ENCODE measurements around the gene PHC2.
A peak's percentile ranks its signal among the peaks of the same experiment; 100 is the strongest.

The PHC2 gene

GRCh38 chr1:33424610-33425009, 6.3 kb downstream of the PHC2 start:
- Histone ChIP-seq H3K9me3 (no peaks in the 10 kb centered on the region), H3K27me3 (ENCODE audit: low read depth) (no peaks in the 10 kb centered on the region), H3K4me1 (peaks cover 12% of the 10 kb centered on the region), H3K4me3 (no peak overlapping the region), H3K36me3 (replicated peaks) (no peaks in the 10 kb centered on the region)
- DNase-seq (ENCODE audit: low spot score in 2 of 2): no peak
- in situ Hi-C loops (cut with MboI; ENCODE audit: low sequenced_read_pairs): no loop called here

- no peaks in the 10 kb centered on the region for H3K36me3 ChIP-seq (replicated peaks)
- in situ Hi-C loops (cut with MboI; ENCODE audit: low sequenced_read_pairs): no loop called here
- no peaks in the 10 kb centered on the region for H3K27me3 ChIP-seq (ENCODE audit: low read depth)
- peaks cover 8% of the 10 kb centered on the region for H3K4me1 ChIP-seq
- H3K9me3 ChIP-seq: no peaks in the 10 kb centered on the region
- peak; percentile 30 to 89 for DNase-seq (ENCODE audit: low spot score in 2 of 2)
- H3K4me3 ChIP-seq: no peak overlapping the region
Measured at GRCh38 chr1:33424205-33424604, 6.7 kb downstream of the PHC2 start.

GRCh38 chr1:33420870-33421775, 9.8 kb downstream of the PHC2 start:
- no peaks in the 10 kb centered on the region for H3K36me3 ChIP-seq (replicated peaks)
- H3K27me3 ChIP-seq (ENCODE audit: low read depth): no peaks in the 10 kb centered on the region
- in situ Hi-C loops (cut with MboI; ENCODE audit: low sequenced_read_pairs): no loop called here
- H3K4me3 ChIP-seq: no peak overlapping the region
- DNase-seq (ENCODE audit: low spot score in 2 of 2): no peak
- H3K4me1 ChIP-seq: peaks cover 4% of the 10 kb centered on the region
- H3K9me3 ChIP-seq: no peaks in the 10 kb centered on the region; the same call in 1 of the 2 replicates

- Histone ChIP-seq H3K36me3 (replicated peaks) (no peaks in the 10 kb centered on the region), H3K27me3 (ENCODE audit: low read depth) (no peaks in the 10 kb centered on the region), H3K4me3 (no peak overlapping the region), H3K4me1 (no peaks in the 10 kb centered on the region; the same call in 1 of the 2 replicates), H3K9me3 (peaks cover 3% of the 10 kb centered on the region)
- in situ Hi-C loops (cut with MboI; ENCODE audit: low sequenced_read_pairs): no loop called here
- DNase-seq (ENCODE audit: low spot score in 2 of 2): no peak
Measured at GRCh38 chr1:33418811-33419210, 12.1 kb downstream of the PHC2 start.

GRCh38 chr1:33414879-33415278, 16.0 kb downstream of the PHC2 start:
- Histone ChIP-seq H3K9me3 (peaks cover 3% of the 10 kb centered on the region), H3K4me3 (no peak overlapping the region), H3K36me3 (replicated peaks) (no peaks in the 10 kb centered on the region), H3K4me1 (peaks cover 9% of the 10 kb centered on the region), H3K27me3 (ENCODE audit: low read depth) (no peaks in the 10 kb centered on the region)
- in situ Hi-C loops (cut with MboI; ENCODE audit: low sequenced_read_pairs): no loop called here
- no peak for DNase-seq (ENCODE audit: low spot score in 2 of 2)

- no peaks in the 10 kb centered on the region for H3K27me3 ChIP-seq (ENCODE audit: low read depth)
- in situ Hi-C loops (cut with MboI; ENCODE audit: low sequenced_read_pairs): no loop called here
- H3K4me3 ChIP-seq: no peak overlapping the region
- no peaks in the 10 kb centered on the region for H3K36me3 ChIP-seq (replicated peaks)
- H3K4me1 ChIP-seq: peaks cover 9% of the 10 kb centered on the region
- DNase-seq (ENCODE audit: low spot score in 2 of 2): peak in 1 of 2 experiments; percentile 19
- H3K9me3 ChIP-seq: no peaks in the 10 kb centered on the region
Measured at GRCh38 chr1:33410091-33410701, 20.7 kb downstream of the PHC2 start.

- H3K36me3 ChIP-seq (replicated peaks): no peaks in the 10 kb centered on the region
- no peaks in the 10 kb centered on the region for H3K27me3 ChIP-seq (ENCODE audit: low read depth)
- no peaks in the 10 kb centered on the region for H3K9me3 ChIP-seq
- no peak for DNase-seq (ENCODE audit: low spot score in 2 of 2)
- no peak overlapping the region for H3K4me3 ChIP-seq
- H3K4me1 ChIP-seq: peaks cover 9% of the 10 kb centered on the region
- in situ Hi-C loops (cut with MboI; ENCODE audit: low sequenced_read_pairs): no loop called here
Measured at GRCh38 chr1:33408093-33408436, 22.8 kb downstream of the PHC2 start.

GRCh38 chr1:33407352-33408092, 23.4 kb downstream of the PHC2 start:
- no peaks in the 10 kb centered on the region for H3K27me3 ChIP-seq (ENCODE audit: low read depth)
- no peak overlapping the region for H3K4me3 ChIP-seq
- H3K9me3 ChIP-seq: no peaks in the 10 kb centered on the region
- H3K36me3 ChIP-seq (replicated peaks): no peaks in the 10 kb centered on the region
- H3K4me1 ChIP-seq: peaks cover 9% of the 10 kb centered on the region
- in situ Hi-C loops (cut with MboI; ENCODE audit: low sequenced_read_pairs): no loop called here
- no peak for DNase-seq (ENCODE audit: low spot score in 2 of 2)

- H3K27me3 ChIP-seq (ENCODE audit: low read depth): no peaks in the 10 kb centered on the region
- no peak for DNase-seq (ENCODE audit: low spot score in 2 of 2)
- no peak overlapping the region for H3K4me3 ChIP-seq
- in situ Hi-C loops (cut with MboI; ENCODE audit: low sequenced_read_pairs): no loop called here
- H3K4me1 ChIP-seq: no peaks in the 10 kb centered on the region; the same call in 1 of the 2 replicates
- no peaks in the 10 kb centered on the region for H3K9me3 ChIP-seq
- no peaks in the 10 kb centered on the region for H3K36me3 ChIP-seq (replicated peaks)
Measured at GRCh38 chr1:33402206-33402605, 28.7 kb downstream of the PHC2 start.

GRCh38 chr1:33401471-33401870, 29.4 kb downstream of the PHC2 start:
- Histone ChIP-seq H3K27me3 (ENCODE audit: low read depth) (no peaks in the 10 kb centered on the region), H3K4me3 (no peak overlapping the region), H3K9me3 (no peaks in the 10 kb centered on the region), H3K36me3 (replicated peaks) (no peaks in the 10 kb centered on the region), H3K4me1 (no peaks in the 10 kb centered on the region; the same call in 1 of the 2 replicates)
- in situ Hi-C loops (cut with MboI; ENCODE audit: low sequenced_read_pairs): no loop called here
- no peak for DNase-seq (ENCODE audit: low spot score in 2 of 2)

GRCh38 chr1:33400153-33400911, 30.6 kb downstream of the PHC2 start:
- Histone ChIP-seq H3K36me3 (replicated peaks) (no peaks in the 10 kb centered on the region), H3K9me3 (no peaks in the 10 kb centered on the region), H3K4me1 (no peaks in the 10 kb centered on the region; the same call in 1 of the 2 replicates), H3K4me3 (no peak overlapping the region), H3K27me3 (ENCODE audit: low read depth) (no peaks in the 10 kb centered on the region)
- DNase-seq (ENCODE audit: low spot score in 2 of 2): no peak
- in situ Hi-C loops (cut with MboI; ENCODE audit: low sequenced_read_pairs): no loop called here

- in situ Hi-C loops (cut with MboI; ENCODE audit: low sequenced_read_pairs): no loop called here
Measured at GRCh38 chr1:33399375-33399774, 31.5 kb downstream of the PHC2 start.

GRCh38 chr1:33397994-33398393, 32.9 kb downstream of the PHC2 start:
- H3K36me3 ChIP-seq (replicated peaks): no peaks in the 10 kb centered on the region
- H3K4me3 ChIP-seq: no peak overlapping the region
- no peaks in the 10 kb centered on the region; the same call in 1 of the 2 replicates for H3K4me1 ChIP-seq
- no peak for DNase-seq (ENCODE audit: low spot score in 2 of 2)
- in situ Hi-C loops (cut with MboI; ENCODE audit: low sequenced_read_pairs): no loop called here
- no peaks in the 10 kb centered on the region for H3K27me3 ChIP-seq (ENCODE audit: low read depth)
- no peaks in the 10 kb centered on the region for H3K9me3 ChIP-seq

More at GRCh38 chr1:33399375-33399774, 31.5 kb downstream of the PHC2 start:
- no peak for DNase-seq (ENCODE audit: low spot score in 2 of 2)
- Histone ChIP-seq H3K4me3 (no peak overlapping the region), H3K27me3 (ENCODE audit: low read depth) (no peaks in the 10 kb centered on the region), H3K9me3 (no peaks in the 10 kb centered on the region), H3K36me3 (replicated peaks) (no peaks in the 10 kb centered on the region), H3K4me1 (no peaks in the 10 kb centered on the region; the same call in 1 of the 2 replicates)

All from HAP-1 (cell line).